HG03025 (cell line): ENCODE measurements around the gene GREB1.
A peak's percentile ranks its signal among the peaks of the same experiment; 100 is the strongest.

Experiments
- ATAC-seq: cut with Tn5 transposase; IDR thresholded peaks from one replicate; pipeline ENCODE4 v1.9.1; 2021; ENCODE audit warnings: mild to moderate bottlenecking, moderate library complexity; ENCODE audit not compliant: unreplicated experiment, low FRiP score

GREB1 gene

GRCh38 chr2:11533278-11534070 is at the start of gene GREB1:
Gene GREB1 (plus strand): TSS chr2:11534045. CDS start chr2:11556615, 22,570 bp downstream.
- ATAC-seq: no peak

- ATAC-seq: no peak
Measured at GRCh38 chr2:11488809-11489208, 45.0 kb upstream of the GREB1 start.

- ATAC-seq: no peak
Measured at GRCh38 chr2:11490194-11490593, 43.7 kb upstream of the GREB1 start.

GRCh38 chr2:11491348-11491933 is 42.4 kb upstream of the GREB1 start:
- no peak for ATAC-seq

GRCh38 chr2:11492244-11492643 is 41.6 kb upstream of the GREB1 start:
- ATAC-seq: no peak

- ATAC-seq: no peak
Measured at GRCh38 chr2:11492720-11493119, 41.1 kb upstream of the GREB1 start.

GRCh38 chr2:11493282-11493681 is 40.6 kb upstream of the GREB1 start:
- ATAC-seq: no peak

- ATAC-seq: no peak
Measured at GRCh38 chr2:11494310-11494709, 39.5 kb upstream of the GREB1 start.

- no peak for ATAC-seq
Measured at GRCh38 chr2:11495844-11496681, 37.8 kb upstream of the GREB1 start.

GRCh38 chr2:11498543-11499034 is 35.3 kb upstream of the GREB1 start:
- ATAC-seq: peak; percentile 90

GRCh38 chr2:11499081-11499743 is 34.6 kb upstream of the GREB1 start:
- ATAC-seq: no peak

GRCh38 chr2:11500702-11501303 is 33.0 kb upstream of the GREB1 start:
- ATAC-seq: no peak

- ATAC-seq: no peak
Measured at GRCh38 chr2:11502740-11503292, 31.0 kb upstream of the GREB1 start.

- no peak for ATAC-seq
Measured at GRCh38 chr2:11503354-11503927, 30.4 kb upstream of the GREB1 start.

- no peak for ATAC-seq
Measured at GRCh38 chr2:11505652-11506610, 27.9 kb upstream of the GREB1 start.

- no peak for ATAC-seq
Measured at GRCh38 chr2:11506611-11506969, 27.3 kb upstream of the GREB1 start.

- ATAC-seq: no peak
Measured at GRCh38 chr2:11507517-11507916, 26.3 kb upstream of the GREB1 start.

GRCh38 chr2:11508279-11508678 is 25.6 kb upstream of the GREB1 start:
- no peak for ATAC-seq
